Breast epithelium (tissue), 4 donors: Measurements from ENCODE around the gene OSGIN1. TPM values are rescaled to one million over a fixed set of nuclear protein-coding genes. Genes with fewer than 3 reads are reported as not detected.

Experiments used
- DNase-seq, 2 donors: peaks; one replicate each; pipeline ENCODE4 v3.0.0-alpha.2; 2019; ENCODE audit warnings: low spot score in 2 of 2
- H3K27ac ChIP-seq, 2 donors: fragments of 200-600 bp; sonication (generic) in 1 of 2; one replicate each; pipeline ENCODE4 v1.5.1; 2016 to 2019; ENCODE audit warnings: mild to moderate bottlenecking in 1 of 2
- H3K27me3 ChIP-seq, 2 donors: fragments of 200-600 bp; sonication (generic) in 1 of 2; one replicate each; pipeline versions ENCODE4 v1.5.1 to v1.6.0; 2017 to 2019; ENCODE audit warnings: control low read depth in 1 of 2, mild to moderate bottlenecking in 1 of 2
- H3K36me3 ChIP-seq: fragments of 200-600 bp; one replicate; pipeline ENCODE4 v1.5.1; 2019
- H3K4me1 ChIP-seq, 2 donors: fragments of 200-600 bp; sonication (generic); one replicate each; pipeline ENCODE4 v1.5.1; 2016 to 2019; ENCODE audit warnings: control low read depth in 1 of 2
- H3K4me3 ChIP-seq, 3 donors: fragments of 200-600 bp; sonication (generic); 1 replicate in 2 of 3; 2 replicates in 1 of 3; pipeline ENCODE4 v1.5.1; 2016 to 2019; ENCODE audit warnings: mild to moderate bottlenecking in 3 of 3, moderate library complexity in 2 of 3
- H3K9me3 ChIP-seq, 2 donors: fragments of 200-600 bp; sonication (generic) in 1 of 2; one replicate each; pipeline ENCODE4 v1.5.1; 2016 to 2019; ENCODE audit warnings: control low read depth in 1 of 2
- CTCF ChIP-seq, 3 donors: fragments of 450-650 bp; IDR thresholded peaks; one replicate each; pipeline ENCODE4 v1.5.1; 2016 to 2017; ENCODE audit warnings: antibody characterized with exemption in 3 of 3, mild to moderate bottlenecking in 3 of 3, moderate library complexity in 3 of 3
- POLR2A ChIP-seq: fragments of 450-650 bp; IDR thresholded peaks from one replicate; pipeline ENCODE4 v1.6.1; 2016; ENCODE audit warnings: antibody characterized with exemption, mild to moderate bottlenecking, moderate library complexity
- POLR2AphosphoS5 ChIP-seq, 3 donors: sonication (generic); formaldehyde crosslinking; IDR thresholded peaks; one replicate each; pipeline ENCODE4 v1.6.1; 2017; ENCODE audit warnings: antibody characterized with exemption in 3 of 3
- intact Hi-C: fragments of 100-400 bp; cut with DNase I; formaldehyde crosslinking; loops from one replicate; pipeline ENCODE4 v1.15.1; 2023; ENCODE audit warnings: low total_unique reads
- total RNA-seq, 3 donors: library from RNA; depleted of rRNA; stranded (reverse); fragments of >200 nt; gene quantifications; one replicate each; pipeline ENCODE4 v1.1.0, GENCODE V29; 2016

Gene OSGIN1
- total RNA-seq, 3 donors from 2014 or later, result 3.0 to 3.5 (median 3.3) TPM

- H3K27ac ChIP-seq, result no peak overlapping the region
- no peak overlapping the region for H3K4me3 ChIP-seq
- H3K4me1 ChIP-seq, result peaks cover 0 to 1% of the 10 kb centered on the region in 2 donors
- H3K36me3 ChIP-seq, result no peaks in the 10 kb centered on the region
- intact Hi-C loops, result no loop called here
- TF ChIP-seq POLR2AphosphoS5 (IDR thresholded peaks at IDR 0.05) (no peak), POLR2A (no peak), CTCF (IDR thresholded peaks at IDR 0.05) (no peak)
- no peak for DNase-seq
- H3K27me3 ChIP-seq, result no peaks in the 10 kb centered on the region
- no peaks in the 10 kb centered on the region for H3K9me3 ChIP-seq
Observed at GRCh38 chr16:83958846-83959565, 6.0 kb downstream of the OSGIN1 start.

- TF ChIP-seq CTCF (IDR thresholded peaks at IDR 0.05), result no peak
- TF ChIP-seq POLR2AphosphoS5 (IDR thresholded peaks at IDR 0.05), result no peak
- no peak for TF ChIP-seq POLR2A
- Histone ChIP-seq H3K4me3 (no peak overlapping the region), H3K27ac (no peak overlapping the region), H3K36me3 (no peaks in the 10 kb centered on the region), H3K9me3 (no peaks in the 10 kb centered on the region), H3K4me1 (no peaks in the 10 kb centered on the region), H3K27me3 (no peaks in the 10 kb centered on the region)
- no peak for DNase-seq
- intact Hi-C loops, result no loop called here
Observed at GRCh38 chr16:83959656-83960434, 6.8 kb downstream of the OSGIN1 start.

- no peak for DNase-seq
- Histone ChIP-seq H3K27me3 (no peaks in the 10 kb centered on the region), H3K4me3 (no peak overlapping the region), H3K9me3 (no peaks in the 10 kb centered on the region), H3K36me3 (no peaks in the 10 kb centered on the region), H3K4me1 (no peaks in the 10 kb centered on the region), H3K27ac (no peak overlapping the region)
- intact Hi-C loops, result no loop called here
- TF ChIP-seq CTCF (IDR thresholded peaks at IDR 0.05), result no peak
- no peak for TF ChIP-seq POLR2A
- TF ChIP-seq POLR2AphosphoS5 (IDR thresholded peaks at IDR 0.05), result no peak
Observed at GRCh38 chr16:83960521-83961249, 7.6 kb downstream of the OSGIN1 start.

- H3K36me3 ChIP-seq, result no peaks in the 10 kb centered on the region
- no peak overlapping the region for H3K4me3 ChIP-seq
- no peaks in the 10 kb centered on the region for H3K4me1 ChIP-seq
- no peak for TF ChIP-seq CTCF (IDR thresholded peaks at IDR 0.05)
- TF ChIP-seq POLR2AphosphoS5 (IDR thresholded peaks at IDR 0.05), result no peak
- TF ChIP-seq POLR2A, result no peak
- no peaks in the 10 kb centered on the region for H3K9me3 ChIP-seq
- no peaks in the 10 kb centered on the region for H3K27me3 ChIP-seq
- DNase-seq, result no peak
- H3K27ac ChIP-seq, result no peak overlapping the region
- intact Hi-C loops, result no loop called here
Observed at GRCh38 chr16:83961591-83961990, 8.6 kb downstream of the OSGIN1 start.
